ENCODE data around the gene CERS3.
"Not testable (repeated sequence)": the region's sequence is repeated elsewhere in the genome, so short reads cannot be mapped to it uniquely, and the experiment has no call there.

DNA sequence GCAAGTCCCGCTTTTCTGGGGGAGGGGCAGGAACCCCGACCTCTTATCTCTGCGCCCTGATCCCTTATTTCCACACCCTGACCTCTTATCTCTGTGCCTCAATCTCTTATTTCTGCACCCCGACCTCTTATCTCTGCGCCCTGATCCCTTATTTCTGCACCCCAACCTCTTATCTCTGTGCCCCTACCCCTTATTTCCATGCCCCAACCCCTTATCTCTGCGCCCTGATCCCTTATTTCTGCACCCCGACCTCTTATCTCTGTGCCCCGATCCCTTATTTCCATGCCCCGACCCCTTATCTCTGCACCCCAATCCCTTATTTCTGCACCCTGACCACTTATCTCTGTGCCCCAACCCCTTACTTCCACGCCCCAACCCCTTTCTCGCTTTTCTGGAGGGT lies 87.7 kb downstream of the CERS3 start:
- not testable (repeated sequence) for TF ChIP-seq TAF1 (conservative IDR thresholded peaks at IDR 0.05); SP1 (IDR thresholded peaks at IDR 0.05); JUND (IDR thresholded peaks at IDR 0.05); GABPA (IDR thresholded peaks at IDR 0.05 in 1 of 2, conservative IDR thresholded peaks at IDR 0.05 in 1 of 2); RAD21 (IDR thresholded peaks at IDR 0.05)
- TF ChIP-seq, protein P1, sequence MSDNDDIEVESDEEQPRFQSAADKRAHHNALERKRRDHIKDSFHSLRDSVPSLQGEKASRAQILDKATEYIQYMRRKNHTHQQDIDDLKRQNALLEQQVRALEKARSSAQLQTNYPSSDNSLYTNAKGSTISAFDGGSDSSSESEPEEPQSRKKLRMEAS (IDR thresholded peaks at IDR 0.05) = not testable (repeated sequence)
- TF ChIP-seq, protein P2, sequence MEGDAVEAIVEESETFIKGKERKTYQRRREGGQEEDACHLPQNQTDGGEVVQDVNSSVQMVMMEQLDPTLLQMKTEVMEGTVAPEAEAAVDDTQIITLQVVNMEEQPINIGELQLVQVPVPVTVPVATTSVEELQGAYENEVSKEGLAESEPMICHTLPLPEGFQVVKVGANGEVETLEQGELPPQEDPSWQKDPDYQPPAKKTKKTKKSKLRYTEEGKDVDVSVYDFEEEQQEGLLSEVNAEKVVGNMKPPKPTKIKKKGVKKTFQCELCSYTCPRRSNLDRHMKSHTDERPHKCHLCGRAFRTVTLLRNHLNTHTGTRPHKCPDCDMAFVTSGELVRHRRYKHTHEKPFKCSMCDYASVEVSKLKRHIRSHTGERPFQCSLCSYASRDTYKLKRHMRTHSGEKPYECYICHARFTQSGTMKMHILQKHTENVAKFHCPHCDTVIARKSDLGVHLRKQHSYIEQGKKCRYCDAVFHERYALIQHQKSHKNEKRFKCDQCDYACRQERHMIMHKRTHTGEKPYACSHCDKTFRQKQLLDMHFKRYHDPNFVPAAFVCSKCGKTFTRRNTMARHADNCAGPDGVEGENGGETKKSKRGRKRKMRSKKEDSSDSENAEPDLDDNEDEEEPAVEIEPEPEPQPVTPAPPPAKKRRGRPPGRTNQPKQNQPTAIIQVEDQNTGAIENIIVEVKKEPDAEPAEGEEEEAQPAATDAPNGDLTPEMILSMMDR (IDR thresholded peaks at IDR 0.05; ENCODE audit: low read depth, low read length, missing input control) = not testable (repeated sequence)
- TF ChIP-seq, protein P3, sequence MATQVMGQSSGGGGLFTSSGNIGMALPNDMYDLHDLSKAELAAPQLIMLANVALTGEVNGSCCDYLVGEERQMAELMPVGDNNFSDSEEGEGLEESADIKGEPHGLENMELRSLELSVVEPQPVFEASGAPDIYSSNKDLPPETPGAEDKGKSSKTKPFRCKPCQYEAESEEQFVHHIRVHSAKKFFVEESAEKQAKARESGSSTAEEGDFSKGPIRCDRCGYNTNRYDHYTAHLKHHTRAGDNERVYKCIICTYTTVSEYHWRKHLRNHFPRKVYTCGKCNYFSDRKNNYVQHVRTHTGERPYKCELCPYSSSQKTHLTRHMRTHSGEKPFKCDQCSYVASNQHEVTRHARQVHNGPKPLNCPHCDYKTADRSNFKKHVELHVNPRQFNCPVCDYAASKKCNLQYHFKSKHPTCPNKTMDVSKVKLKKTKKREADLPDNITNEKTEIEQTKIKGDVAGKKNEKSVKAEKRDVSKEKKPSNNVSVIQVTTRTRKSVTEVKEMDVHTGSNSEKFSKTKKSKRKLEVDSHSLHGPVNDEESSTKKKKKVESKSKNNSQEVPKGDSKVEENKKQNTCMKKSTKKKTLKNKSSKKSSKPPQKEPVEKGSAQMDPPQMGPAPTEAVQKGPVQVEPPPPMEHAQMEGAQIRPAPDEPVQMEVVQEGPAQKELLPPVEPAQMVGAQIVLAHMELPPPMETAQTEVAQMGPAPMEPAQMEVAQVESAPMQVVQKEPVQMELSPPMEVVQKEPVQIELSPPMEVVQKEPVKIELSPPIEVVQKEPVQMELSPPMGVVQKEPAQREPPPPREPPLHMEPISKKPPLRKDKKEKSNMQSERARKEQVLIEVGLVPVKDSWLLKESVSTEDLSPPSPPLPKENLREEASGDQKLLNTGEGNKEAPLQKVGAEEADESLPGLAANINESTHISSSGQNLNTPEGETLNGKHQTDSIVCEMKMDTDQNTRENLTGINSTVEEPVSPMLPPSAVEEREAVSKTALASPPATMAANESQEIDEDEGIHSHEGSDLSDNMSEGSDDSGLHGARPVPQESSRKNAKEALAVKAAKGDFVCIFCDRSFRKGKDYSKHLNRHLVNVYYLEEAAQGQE (IDR thresholded peaks at IDR 0.05) = not testable (repeated sequence)
- TF ChIP-seq, protein P4, sequence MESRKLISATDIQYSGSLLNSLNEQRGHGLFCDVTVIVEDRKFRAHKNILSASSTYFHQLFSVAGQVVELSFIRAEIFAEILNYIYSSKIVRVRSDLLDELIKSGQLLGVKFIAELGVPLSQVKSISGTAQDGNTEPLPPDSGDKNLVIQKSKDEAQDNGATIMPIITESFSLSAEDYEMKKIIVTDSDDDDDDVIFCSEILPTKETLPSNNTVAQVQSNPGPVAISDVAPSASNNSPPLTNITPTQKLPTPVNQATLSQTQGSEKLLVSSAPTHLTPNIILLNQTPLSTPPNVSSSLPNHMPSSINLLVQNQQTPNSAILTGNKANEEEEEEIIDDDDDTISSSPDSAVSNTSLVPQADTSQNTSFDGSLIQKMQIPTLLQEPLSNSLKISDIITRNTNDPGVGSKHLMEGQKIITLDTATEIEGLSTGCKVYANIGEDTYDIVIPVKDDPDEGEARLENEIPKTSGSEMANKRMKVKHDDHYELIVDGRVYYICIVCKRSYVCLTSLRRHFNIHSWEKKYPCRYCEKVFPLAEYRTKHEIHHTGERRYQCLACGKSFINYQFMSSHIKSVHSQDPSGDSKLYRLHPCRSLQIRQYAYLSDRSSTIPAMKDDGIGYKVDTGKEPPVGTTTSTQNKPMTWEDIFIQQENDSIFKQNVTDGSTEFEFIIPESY (IDR thresholded peaks at IDR 0.05) = not testable (repeated sequence)
- TF ChIP-seq, protein P5, sequence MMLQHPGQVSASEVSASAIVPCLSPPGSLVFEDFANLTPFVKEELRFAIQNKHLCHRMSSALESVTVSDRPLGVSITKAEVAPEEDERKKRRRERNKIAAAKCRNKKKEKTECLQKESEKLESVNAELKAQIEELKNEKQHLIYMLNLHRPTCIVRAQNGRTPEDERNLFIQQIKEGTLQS (IDR thresholded peaks at IDR 0.05) = not testable (repeated sequence)

All from liver (tissue), 3 donors.